HG03442 (cell line): Measurements from ENCODE around the gene PKNOX2.
A peak's percentile ranks its signal among the peaks of the same experiment; 100 is the strongest.

Experiments used
- ATAC-seq: cut with Tn5 transposase; IDR thresholded peaks from one replicate; pipeline ENCODE4 v1.9.1; 2021; ENCODE audit warnings: mild to moderate bottlenecking, moderate library complexity; ENCODE audit not compliant: unreplicated experiment

The PKNOX2 gene

GRCh38 chr11:125332821-125333220, 168.3 kb downstream of the PKNOX2 start:
- no peak for ATAC-seq

GRCh38 chr11:125333354-125334073, 169.0 kb downstream of the PKNOX2 start:
- no peak for ATAC-seq

GRCh38 chr11:125335106-125335505, 170.6 kb downstream of the PKNOX2 start:
- no peak for ATAC-seq

GRCh38 chr11:125337836-125338834, 173.6 kb downstream of the PKNOX2 start:
- ATAC-seq = no peak

GRCh38 chr11:125338886-125339811, 174.6 kb downstream of the PKNOX2 start:
- no peak for ATAC-seq

GRCh38 chr11:125341676-125342075, 177.1 kb downstream of the PKNOX2 start:
- ATAC-seq = no peak

- no peak for ATAC-seq
Measured at GRCh38 chr11:125342281-125342930, 177.9 kb downstream of the PKNOX2 start.

GRCh38 chr11:125343086-125343717, 178.7 kb downstream of the PKNOX2 start:
- no peak for ATAC-seq

GRCh38 chr11:125343718-125344131, 179.2 kb downstream of the PKNOX2 start:
- ATAC-seq = no peak

- no peak for ATAC-seq
Measured at GRCh38 chr11:125344846-125345420, 180.4 kb downstream of the PKNOX2 start.

- ATAC-seq = no peak
Measured at GRCh38 chr11:125345421-125346178, 181.0 kb downstream of the PKNOX2 start.

- ATAC-seq = no peak
Measured at GRCh38 chr11:125346179-125346530, 181.6 kb downstream of the PKNOX2 start.

- ATAC-seq = no peak
Measured at GRCh38 chr11:125346565-125347260, 182.2 kb downstream of the PKNOX2 start.

- ATAC-seq = no peak
Measured at GRCh38 chr11:125347261-125347585, 182.7 kb downstream of the PKNOX2 start.

GRCh38 chr11:125348141-125348651, 183.6 kb downstream of the PKNOX2 start:
- ATAC-seq = no peak

- ATAC-seq = peak; percentile 59
Measured at GRCh38 chr11:125348674-125349309, 184.2 kb downstream of the PKNOX2 start.

- no peak for ATAC-seq
Measured at GRCh38 chr11:125350206-125351032, 185.9 kb downstream of the PKNOX2 start.
